Activated naive CD8-positive, alpha-beta T cell treated with anti-CD3 and anti-CD28 coated beads, Interleukin-2, amount 50 U/mL, for 24 hours (primary cell): ENCODE data around the gene CXCL17.
A peak's percentile ranks its signal among the peaks of the same experiment; 100 is the strongest.
"Not testable (repeated sequence)": the region's sequence is repeated elsewhere in the genome, so short reads cannot be mapped to it uniquely, and the experiment has no call there.

Experiments
- ATAC-seq: fragments of 150-1000 bp; cut with Tn5 transposase; one replicate; pipeline ENCODE4 v1.10.0; 2021
- DNase-seq: peaks from one replicate; pipeline ENCODE4 v3.0.0; 2021
- H3K27ac Mint-ChIP-seq: one replicate; pipeline ENCODE4 v1.8.0; 2021; ENCODE audit warnings: mild to moderate bottlenecking, mixed read lengths
- H3K27me3 Mint-ChIP-seq: one replicate; pipeline ENCODE4 v1.8.0; 2021; ENCODE audit warnings: mixed read lengths
- H3K36me3 Mint-ChIP-seq: one replicate; pipeline ENCODE4 v1.8.0; 2021; ENCODE audit warnings: low read depth, mixed read lengths
- H3K4me1 Mint-ChIP-seq: one replicate; pipeline ENCODE4 v1.8.0; 2021; ENCODE audit warnings: mixed read lengths
- H3K4me3 Mint-ChIP-seq: one replicate; pipeline ENCODE4 v1.8.0; 2021; ENCODE audit warnings: mild to moderate bottlenecking, moderate library complexity, mixed read lengths
- H3K9me3 Mint-ChIP-seq: one replicate; pipeline ENCODE4 v1.8.0; 2021; ENCODE audit warnings: mixed read lengths

Gene CXCL17

GRCh38 chr19:42442833-42443232, at the start of gene CXCL17:
Gene CXCL17 (minus strand): TSS chr19:42442946. CDS start chr19:42442832, 114 bp downstream.
- ATAC-seq (no peak), DNase-seq (no peak)
- H3K9me3 Mint-ChIP-seq: no peaks in the 10 kb centered on the region
- no peak within 1 kb of the TSS for H3K27ac Mint-ChIP-seq
- H3K36me3 Mint-ChIP-seq: no peaks in the 10 kb centered on the region
- H3K27me3 Mint-ChIP-seq: no peaks in the 10 kb centered on the region
- no peak within 1 kb of the TSS for H3K4me3 Mint-ChIP-seq
- H3K4me1 Mint-ChIP-seq: peaks cover 19% of the 10 kb centered on the region

- H3K4me1 Mint-ChIP-seq: no peaks in the 10 kb centered on the region
Measured at GRCh38 chr19:42488783-42489521, 46.2 kb upstream of the CXCL17 start.

DNA sequence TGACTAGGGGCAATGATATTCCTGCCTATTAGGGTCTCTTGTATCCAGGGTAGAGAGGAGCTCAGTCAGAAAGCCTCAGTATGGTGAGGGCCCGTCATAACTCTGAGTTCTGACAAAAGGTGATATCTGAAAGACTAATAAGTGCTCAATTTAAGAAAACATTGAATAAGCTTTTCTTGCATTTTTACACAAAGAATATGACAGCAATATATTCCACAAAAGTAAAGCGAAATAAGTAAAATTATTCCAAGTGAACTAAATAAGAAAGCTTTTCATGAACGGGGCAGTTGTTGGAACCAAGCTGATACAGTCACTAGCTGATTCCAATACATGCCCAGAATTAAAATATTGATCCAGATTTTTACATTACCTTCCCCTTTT, 45.0 kb upstream of the CXCL17 start:
- Mint-ChIP-seq H3K9me3 (no peaks in the 10 kb centered on the region), H3K27ac (no peak overlapping the region), H3K27me3 (no peaks in the 10 kb centered on the region), H3K4me1 (peaks cover 2% of the 10 kb centered on the region), H3K36me3 (no peaks in the 10 kb centered on the region), H3K4me3 (no peak overlapping the region)
- DNase-seq (no peak), ATAC-seq (no peak)

More at GRCh38 chr19:42488783-42489521, 46.2 kb upstream of the CXCL17 start:
- ATAC-seq (no peak), DNase-seq (no peak)
- Mint-ChIP-seq H3K27me3 (no peaks in the 10 kb centered on the region), H3K4me3 (no peak overlapping the region), H3K27ac (no peak overlapping the region), H3K9me3 (no peaks in the 10 kb centered on the region), H3K36me3 (no peaks in the 10 kb centered on the region)

DNA sequence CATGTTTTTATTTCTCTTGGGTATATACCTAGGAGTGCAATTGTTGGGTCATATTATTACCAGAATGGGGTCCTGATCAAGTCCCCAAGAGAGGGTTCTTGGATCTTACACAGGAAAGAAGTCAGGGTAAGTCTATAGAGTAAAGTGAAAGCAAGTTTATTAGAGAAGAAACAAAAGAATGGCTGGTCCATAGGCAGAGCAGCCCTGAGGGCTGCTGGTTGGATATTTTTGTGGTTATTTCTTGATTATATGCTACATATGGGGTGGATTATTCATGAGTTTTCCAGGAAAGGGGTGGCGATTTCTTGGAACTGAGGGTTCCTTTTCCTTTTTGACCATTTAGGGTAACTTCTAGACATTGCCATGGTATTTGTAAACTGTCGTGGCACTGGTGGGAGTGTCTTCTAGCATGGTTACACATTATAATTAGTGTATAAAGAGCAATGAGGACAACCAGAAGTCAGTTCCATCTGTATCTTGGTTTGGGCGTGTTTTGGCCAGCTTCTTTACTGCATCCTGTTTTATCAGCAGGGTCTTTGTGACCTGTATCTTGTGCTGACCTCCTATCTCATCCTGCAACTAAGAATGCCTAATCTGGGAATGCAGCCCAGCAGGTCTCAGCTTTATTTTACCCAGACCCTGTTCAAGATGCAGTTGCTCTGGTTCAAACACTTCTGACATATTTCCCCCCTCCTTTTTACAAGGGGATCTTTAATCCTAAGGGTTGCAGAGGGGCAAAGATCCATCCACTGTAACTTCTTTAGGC, 44.5 kb upstream of the CXCL17 start:
- DNase-seq: no peak
- no peaks in the 10 kb centered on the region for H3K9me3 Mint-ChIP-seq
- H3K27ac Mint-ChIP-seq: no peak overlapping the region
- H3K36me3 Mint-ChIP-seq: no peaks in the 10 kb centered on the region
- H3K4me3 Mint-ChIP-seq: no peak overlapping the region
- no peaks in the 10 kb centered on the region for H3K27me3 Mint-ChIP-seq
- peaks cover 2% of the 10 kb centered on the region for H3K4me1 Mint-ChIP-seq
- ATAC-seq: no peak

GRCh38 chr19:42485036-42485435, 42.3 kb upstream of the CXCL17 start:
- H3K9me3 Mint-ChIP-seq, H3K27me3 Mint-ChIP-seq, H3K4me3 Mint-ChIP-seq, DNase-seq, H3K36me3 Mint-ChIP-seq, ATAC-seq, H3K27ac Mint-ChIP-seq: not testable (repeated sequence)
- H3K4me1 Mint-ChIP-seq: peaks cover 18% of the 10 kb centered on the region

DNA sequence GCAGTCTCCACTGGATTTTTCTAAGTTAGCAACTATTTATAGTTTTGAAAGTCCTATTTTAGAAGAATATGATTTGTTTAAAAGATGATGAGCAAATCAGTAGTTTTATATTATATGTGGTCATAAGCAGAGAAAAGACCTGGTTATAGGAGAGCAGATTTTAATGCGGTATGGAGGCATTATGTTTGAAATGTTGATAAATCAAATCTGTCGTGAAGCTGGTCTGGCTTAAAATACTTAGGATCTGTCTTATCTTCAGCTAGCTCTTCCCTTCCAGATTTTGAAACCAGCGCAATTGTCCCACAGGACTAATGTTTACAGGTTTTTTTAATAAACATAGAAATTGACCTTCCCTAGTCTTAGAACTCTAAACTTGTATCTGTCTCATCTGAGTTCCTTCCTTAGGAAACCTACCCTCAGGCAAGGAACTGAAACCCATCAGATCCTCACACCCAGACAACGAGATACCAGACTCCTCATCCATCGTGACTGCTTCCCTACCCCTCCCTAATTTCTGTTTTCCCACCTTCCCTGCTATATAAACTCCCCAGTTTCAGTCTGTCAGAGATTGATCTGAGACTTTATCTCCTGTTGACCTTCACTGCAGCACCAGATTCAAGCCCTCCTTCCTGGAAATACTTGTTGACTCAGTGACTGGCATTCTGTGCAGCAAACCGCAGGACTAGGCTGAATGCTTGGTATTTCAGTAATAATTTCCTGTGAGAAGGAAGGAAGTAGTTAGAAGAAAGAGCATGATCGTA, 37.8 kb upstream of the CXCL17 start:
- no peaks in the 10 kb centered on the region for H3K9me3 Mint-ChIP-seq
- ATAC-seq (peak; percentile 77), DNase-seq (peak; percentile 20)
- no peaks in the 10 kb centered on the region for H3K27me3 Mint-ChIP-seq
- no peaks in the 10 kb centered on the region for H3K36me3 Mint-ChIP-seq
- H3K4me1 Mint-ChIP-seq: peaks cover 19% of the 10 kb centered on the region
- peak overlapping the region; percentile 63 for H3K27ac Mint-ChIP-seq
- no peak overlapping the region for H3K4me3 Mint-ChIP-seq

DNA sequence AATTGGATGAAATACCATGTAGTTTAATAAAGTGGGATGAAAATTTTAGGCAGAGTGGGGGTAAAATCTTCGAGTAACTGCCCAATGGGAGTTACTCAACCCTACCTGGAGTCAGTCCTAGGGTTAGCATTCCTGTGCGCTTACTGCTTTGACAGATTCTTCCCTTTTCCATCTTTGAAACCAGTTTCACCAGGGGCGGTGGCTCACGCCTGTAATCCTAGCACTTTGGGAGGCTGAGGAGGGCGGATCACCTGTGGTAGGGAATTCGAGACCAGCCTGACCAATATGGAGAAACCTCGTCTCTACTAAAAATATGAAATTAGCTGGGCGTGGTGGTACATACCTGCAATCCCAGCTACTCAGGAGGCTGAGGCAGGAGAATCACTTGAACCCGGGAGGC, 37.0 kb upstream of the CXCL17 start:
- Mint-ChIP-seq H3K27me3 (no peaks in the 10 kb centered on the region), H3K9me3 (no peaks in the 10 kb centered on the region)
- no peak for DNase-seq

DNA sequence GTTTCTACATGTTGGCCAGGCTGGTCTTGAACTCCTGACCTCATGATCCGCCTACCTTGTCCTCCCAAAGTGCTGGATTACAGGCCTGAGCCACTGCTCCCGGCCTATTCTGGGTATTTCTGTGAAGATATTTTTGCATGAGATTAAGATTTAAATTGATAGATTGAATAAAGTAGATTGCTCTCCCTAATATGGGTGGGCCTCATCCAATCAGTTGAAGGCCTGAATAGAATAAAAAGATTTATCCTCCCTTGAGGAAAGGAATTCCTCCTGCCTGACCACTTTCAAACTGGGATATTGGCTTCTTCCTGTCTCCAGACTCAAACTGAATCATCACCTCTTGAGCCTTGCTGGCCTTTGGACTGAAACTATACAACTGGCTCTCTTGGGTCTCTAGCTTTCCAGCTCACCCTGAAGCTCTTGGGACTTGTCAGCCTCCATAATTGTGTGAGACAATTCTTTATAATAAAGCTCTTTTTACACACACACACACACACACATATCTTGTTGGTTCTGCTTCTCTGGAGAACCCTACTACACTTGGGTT, 36.1 kb upstream of the CXCL17 start:
- Mint-ChIP-seq H3K4me1 (peaks cover 19% of the 10 kb centered on the region), H3K9me3 (no peaks in the 10 kb centered on the region), H3K27me3 (no peaks in the 10 kb centered on the region), H3K4me3 (no peak overlapping the region), H3K36me3 (no peaks in the 10 kb centered on the region), H3K27ac (no peak overlapping the region)
- DNase-seq (no peak), ATAC-seq (no peak)

More for the DNA sequence above, 37.0 kb upstream of the CXCL17 start:
- ATAC-seq: no peak
- H3K4me1 Mint-ChIP-seq: peaks cover 19% of the 10 kb centered on the region
- no peaks in the 10 kb centered on the region for H3K36me3 Mint-ChIP-seq
- H3K4me3 Mint-ChIP-seq: no peak overlapping the region
- H3K27ac Mint-ChIP-seq: no peak overlapping the region

DNA sequence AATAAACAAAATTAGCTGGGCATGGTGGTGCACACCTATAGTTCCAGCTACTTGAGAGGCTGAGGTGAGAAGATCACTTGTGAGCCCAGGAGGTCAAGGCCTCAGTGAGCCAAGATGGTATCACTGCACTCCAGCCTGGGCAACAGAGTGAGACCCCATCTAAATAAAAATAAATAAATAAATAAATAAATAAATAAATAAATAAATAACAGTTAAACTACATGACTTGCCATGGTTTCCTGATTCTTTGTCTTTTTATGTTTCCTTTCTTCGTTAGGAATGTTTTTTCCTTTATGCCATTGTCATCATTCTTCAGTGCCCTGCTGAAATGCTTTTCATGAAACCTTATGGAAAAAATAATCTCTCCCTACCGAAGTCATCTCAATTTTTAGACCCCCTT, 35.2 kb upstream of the CXCL17 start:
- ATAC-seq (no peak), DNase-seq (no peak)
- no peaks in the 10 kb centered on the region for H3K36me3 Mint-ChIP-seq
- no peak overlapping the region for H3K27ac Mint-ChIP-seq
- H3K27me3 Mint-ChIP-seq: no peaks in the 10 kb centered on the region
- H3K9me3 Mint-ChIP-seq: no peaks in the 10 kb centered on the region
- no peak overlapping the region for H3K4me3 Mint-ChIP-seq
- H3K4me1 Mint-ChIP-seq: peaks cover 17% of the 10 kb centered on the region

GRCh38 chr19:42477117-42477516, 34.4 kb upstream of the CXCL17 start:
- Mint-ChIP-seq H3K27ac (no peak overlapping the region), H3K4me1 (peaks cover 17% of the 10 kb centered on the region), H3K27me3 (no peaks in the 10 kb centered on the region), H3K36me3 (no peaks in the 10 kb centered on the region), H3K9me3 (no peaks in the 10 kb centered on the region), H3K4me3 (no peak overlapping the region)
- DNase-seq (no peak), ATAC-seq (no peak)

GRCh38 chr19:42475366-42475765, 32.6 kb upstream of the CXCL17 start:
- DNase-seq (no peak), ATAC-seq (no peak)
- H3K9me3 Mint-ChIP-seq: no peaks in the 10 kb centered on the region
- no peaks in the 10 kb centered on the region for H3K27me3 Mint-ChIP-seq
- H3K4me3 Mint-ChIP-seq: no peak overlapping the region
- H3K36me3 Mint-ChIP-seq: no peaks in the 10 kb centered on the region
- no peak overlapping the region for H3K27ac Mint-ChIP-seq
- peaks cover 3% of the 10 kb centered on the region for H3K4me1 Mint-ChIP-seq

- Mint-ChIP-seq H3K36me3 (no peaks in the 10 kb centered on the region), H3K27me3 (no peaks in the 10 kb centered on the region), H3K4me3 (no peak overlapping the region), H3K27ac (no peak overlapping the region), H3K9me3 (no peaks in the 10 kb centered on the region), H3K4me1 (peaks cover 5% of the 10 kb centered on the region)
- ATAC-seq (no peak), DNase-seq (no peak)
Measured at GRCh38 chr19:42474743-42475142, 32.0 kb upstream of the CXCL17 start.

GRCh38 chr19:42473686-42474085, 30.9 kb upstream of the CXCL17 start:
- Mint-ChIP-seq H3K4me3 (no peak overlapping the region), H3K27ac (no peak overlapping the region), H3K9me3 (no peaks in the 10 kb centered on the region), H3K27me3 (no peaks in the 10 kb centered on the region), H3K36me3 (no peaks in the 10 kb centered on the region), H3K4me1 (peaks cover 11% of the 10 kb centered on the region)
- ATAC-seq (no peak), DNase-seq (no peak)

- DNase-seq: no peak
- no peak for ATAC-seq
- Mint-ChIP-seq H3K27ac (no peak overlapping the region), H3K9me3 (no peaks in the 10 kb centered on the region), H3K4me1 (peaks cover 18% of the 10 kb centered on the region), H3K4me3 (no peak overlapping the region), H3K27me3 (no peaks in the 10 kb centered on the region), H3K36me3 (no peaks in the 10 kb centered on the region)
Measured at GRCh38 chr19:42472402-42473147, 29.8 kb upstream of the CXCL17 start.
